HepG2 (cell line): ENCODE measurements around the gene BSG. TPM values are rescaled to one million over a fixed set of nuclear protein-coding genes. Genes with fewer than 3 reads are reported as not detected.

Experiments
- CREB1 ChIP-seq, 2 experiments: fragments of 450-650 bp in 1 of 2; IDR thresholded peaks; 2 replicates each; pipeline ENCODE4 v1.6.1; 2016 to 2017; ENCODE audit warnings: control low read depth in 1 of 2, mild to moderate bottlenecking in 1 of 2, missing compliant biosample characterization in 1 of 2, missing genetic modification characterization in 1 of 2
- CREBL2 ChIP-seq: sonication (generic); formaldehyde crosslinking; IDR thresholded peaks from 2 replicates; pipeline ENCODE4 v1.8.1; 2023; ENCODE audit warnings: missing genetic modification reagents, mild to moderate bottlenecking, borderline replicate concordance
- DMAP1 ChIP-seq: IDR thresholded peaks from 2 replicates; pipeline ENCODE4 v1.6.1; 2016
- EEA1 ChIP-seq: sonication (generic); formaldehyde crosslinking; IDR thresholded peaks from 2 replicates; pipeline ENCODE4 v1.5.1; 2020; ENCODE audit warnings: mild to moderate bottlenecking, missing genetic modification reagents, borderline replicate concordance
- ETV5 ChIP-seq: IDR thresholded peaks from 2 replicates; pipeline ENCODE4 v1.6.1; 2018; ENCODE audit warnings: missing biosample characterization, missing genetic modification reagents, inconsistent platforms, borderline replicate concordance
- FOXA3 ChIP-seq: IDR thresholded peaks from 2 replicates; pipeline ENCODE4 v1.6.1; 2016; ENCODE audit warnings: missing genetic modification reagents, missing compliant biosample characterization
- GTF3A ChIP-seq: sonication (generic); formaldehyde crosslinking; conservative IDR thresholded peaks from 2 replicates; pipeline ENCODE4 v1.4.0; 2020; ENCODE audit warnings: mild to moderate bottlenecking, missing genetic modification reagents
- HDAC6 ChIP-seq: fragments of 200-600 bp; sonication (generic); IDR thresholded peaks from 2 replicates; pipeline ENCODE4 v1.7.0; 2017; ENCODE audit warnings: mild to moderate bottlenecking, antibody characterized with exemption, low read length, low read depth
- NFE2L2 ChIP-seq: fragments of 150-350 bp; IDR thresholded peaks from 2 replicates; pipeline ENCODE4 v1.6.1; 2014; ENCODE audit warnings: low read length
- PBX3 ChIP-seq: sonication (generic); formaldehyde crosslinking; IDR thresholded peaks from 2 replicates; pipeline ENCODE4 v1.8.1; 2023; ENCODE audit warnings: missing genetic modification reagents, inconsistent platforms, borderline replicate concordance
- PRMT3 ChIP-seq: sonication (generic); formaldehyde crosslinking; IDR thresholded peaks from 2 replicates; pipeline ENCODE4 v1.8.1; 2022; ENCODE audit warnings: low read depth, mild to moderate bottlenecking, moderate library complexity, missing genetic modification reagents, borderline replicate concordance
- SMAD3 ChIP-seq: sonication (generic); formaldehyde crosslinking; IDR thresholded peaks from 2 replicates; pipeline ENCODE4 v1.4.0; 2020; ENCODE audit warnings: missing genetic modification reagents
- ZMYM2 ChIP-seq: sonication (generic); formaldehyde crosslinking; IDR thresholded peaks from 2 replicates; pipeline ENCODE4 v1.8.0; 2022; ENCODE audit warnings: mild to moderate bottlenecking, missing genetic modification reagents
- ZNF446 ChIP-seq: sonication (generic); formaldehyde crosslinking; IDR thresholded peaks from 2 replicates; pipeline ENCODE4 v1.5.0; 2020; ENCODE audit warnings: mild to moderate bottlenecking, missing genetic modification reagents
- ZNF451 ChIP-seq: sonication (generic); formaldehyde crosslinking; IDR thresholded peaks from 2 replicates; pipeline ENCODE4 v1.5.0; 2020; ENCODE audit warnings: mild to moderate bottlenecking, missing genetic modification reagents
- ZNF512B ChIP-seq: sonication (generic); formaldehyde crosslinking; IDR thresholded peaks from 2 replicates; pipeline ENCODE4 v1.5.1; 2020; ENCODE audit warnings: missing genetic modification reagents, mild to moderate bottlenecking, borderline replicate concordance
- ZNF556 ChIP-seq: sonication (generic); formaldehyde crosslinking; IDR thresholded peaks from 2 replicates; pipeline ENCODE4 v1.4.0; 2020; ENCODE audit warnings: mild to moderate bottlenecking, missing genetic modification reagents, borderline replicate concordance
- ZNF597 ChIP-seq: sonication (generic); formaldehyde crosslinking; IDR thresholded peaks from 2 replicates; pipeline ENCODE4 v1.5.0; 2020; ENCODE audit warnings: missing genetic modification reagents
- ZNF788 ChIP-seq: sonication (generic); formaldehyde crosslinking; IDR thresholded peaks from 2 replicates; pipeline ENCODE4 v1.5.0; 2020; ENCODE audit warnings: mild to moderate bottlenecking, missing genetic modification reagents, borderline replicate concordance
- ZNF878 ChIP-seq: sonication (generic); formaldehyde crosslinking; IDR thresholded peaks from 2 replicates; pipeline ENCODE4 v1.8.1; 2023; ENCODE audit warnings: mild to moderate bottlenecking, missing genetic modification reagents, moderate library complexity
- polyA plus RNA-seq, 8 experiments: library from polyadenylated mRNA; depleted of rRNA in 3 of 8; stranded (reverse) in 7 of 8; unstranded in 1 of 8; fragments of >200 nt; fragmentation: Illumina TruSeq in 4 of 8; extraction: Trizol in 4 of 8; gene quantifications; 2 replicates each; pipeline versions ENCODE4 v1.2.1 to v1.2.3, GENCODE V29; 2011 to 2016; ENCODE audit warnings: low read depth in 4 of 8, missing spikeins in 1 of 8, mixed read lengths in 1 of 8; ENCODE audit not compliant: insufficient read depth in 1 of 8
- total RNA-seq, 5 experiments: library from RNA; depleted of rRNA; stranded (reverse); fragments of >200 nt; fragmentation: Illumina TruSeq; extraction: Trizol; gene quantifications; 2 replicates each; pipeline ENCODE4 v1.2.3, GENCODE V29; 2016; ENCODE audit warnings: low read depth in 1 of 5

The BSG gene
- total and polyA plus RNA-seq, 2 of the 13 experiments (the other 11 are each of a cell fraction or from before 2014, with no cell fraction given) = 309 to 754 TPM

- TF ChIP-seq EEA1 (no peak; the same call in 1 of the 2 replicates), ZNF878 (CRISPR knock-in tag) (0 out of 2 replicates have a peak, but pooled peaks have one; percentile 68), DMAP1 (CRISPR knock-in tag) (no peak), ZNF451 (CRISPR knock-in tag) (no peak), ZNF512B (CRISPR knock-in tag) (no peak), SMAD3 (peak; percentile 71; the same call in 1 of the 2 replicates), PRMT3 (0 out of 2 replicates have a peak, but pooled peaks have one; percentile 36), CREB1 (IDR thresholded peaks at IDR 0.05) (no peak), CREB1 (CRISPR knock-in tag; IDR thresholded peaks at IDR 0.05) (no peak), CREBL2 (CRISPR knock-in tag) (no peak), PBX3 (CRISPR knock-in tag) (peak; percentile 89), HDAC6 (no peak), NFE2L2 (no peak), GTF3A (CRISPR knock-in tag) (no peak), ZNF597 (no peak), FOXA3 (CRISPR knock-in tag) (no peak), ZNF556 (CRISPR knock-in tag) (no peak), ZMYM2 (CRISPR knock-in tag) (no peak), ETV5 (CRISPR knock-in tag) (no peak; the same call in 1 of the 2 replicates), ZNF788 (no peak), ZNF446 (CRISPR knock-in tag) (no peak)
Observed at GRCh38 chr19:591099-591958, 18.9 kb downstream of the BSG start (continued).
